AG08396 (cell line): ENCODE results near the gene CCDC148.

Experiments
- DNase-seq: peaks from one replicate; pipeline ENCODE4 v3.0.0; 2012; ENCODE audit warnings: low spot score, mixed read lengths

The CCDC148 gene

DNA sequence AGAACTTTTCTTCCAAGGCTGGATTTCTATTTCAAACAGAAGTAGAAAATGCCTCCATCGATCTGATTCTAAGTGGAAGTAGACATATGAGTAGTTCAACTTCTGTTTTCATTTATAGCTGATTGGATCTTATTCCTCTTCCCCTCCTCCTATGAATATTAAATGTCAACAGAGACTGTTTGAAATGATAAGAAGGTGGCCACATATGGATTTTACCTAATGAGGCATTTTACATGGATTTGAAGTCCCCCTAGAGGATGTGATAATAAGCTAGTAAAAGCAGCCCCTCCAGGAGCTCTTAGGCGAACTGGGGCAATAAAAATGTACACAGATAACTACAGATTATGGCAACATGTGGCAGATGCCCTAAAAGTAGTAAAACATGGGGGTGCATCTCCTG is 283.8 kb downstream of the CCDC148 start:
- no peak for DNase-seq

DNA sequence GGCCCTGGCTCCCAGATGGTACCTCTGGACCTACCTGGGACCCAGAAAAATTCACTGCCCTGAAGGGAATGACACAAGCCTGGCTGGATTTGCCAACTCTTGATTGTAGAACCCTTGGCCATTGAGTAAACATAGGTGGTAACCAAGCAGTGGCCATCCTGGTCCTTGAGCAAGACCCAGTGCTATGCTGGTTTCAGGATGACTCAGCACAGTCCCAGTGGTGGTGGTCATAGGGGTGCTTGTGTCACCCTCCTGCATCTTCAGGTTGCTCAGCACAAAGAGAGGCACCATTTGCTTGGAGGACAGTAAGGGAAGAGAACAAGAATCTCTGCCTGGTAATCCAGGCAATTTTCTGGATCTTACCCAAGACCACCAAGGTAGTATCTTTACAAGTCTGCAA is 302.0 kb downstream of the CCDC148 start:
- no peak for DNase-seq

- no peak for DNase-seq
Measured at GRCh38 chr2:158153270-158154015, 303.1 kb downstream of the CCDC148 start.

- no peak for DNase-seq
Measured at GRCh38 chr2:158144914-158145625, 311.5 kb downstream of the CCDC148 start.

GRCh38 chr2:158143703-158144360 is 312.7 kb downstream of the CCDC148 start:
- no peak for DNase-seq

- DNase-seq = no peak
Measured at GRCh38 chr2:158142568-158143332, 313.8 kb downstream of the CCDC148 start.

GRCh38 chr2:158142165-158142564 is 314.4 kb downstream of the CCDC148 start:
- no peak for DNase-seq

- DNase-seq = no peak
Measured at GRCh38 chr2:158140201-158140600, 316.4 kb downstream of the CCDC148 start.

DNA sequence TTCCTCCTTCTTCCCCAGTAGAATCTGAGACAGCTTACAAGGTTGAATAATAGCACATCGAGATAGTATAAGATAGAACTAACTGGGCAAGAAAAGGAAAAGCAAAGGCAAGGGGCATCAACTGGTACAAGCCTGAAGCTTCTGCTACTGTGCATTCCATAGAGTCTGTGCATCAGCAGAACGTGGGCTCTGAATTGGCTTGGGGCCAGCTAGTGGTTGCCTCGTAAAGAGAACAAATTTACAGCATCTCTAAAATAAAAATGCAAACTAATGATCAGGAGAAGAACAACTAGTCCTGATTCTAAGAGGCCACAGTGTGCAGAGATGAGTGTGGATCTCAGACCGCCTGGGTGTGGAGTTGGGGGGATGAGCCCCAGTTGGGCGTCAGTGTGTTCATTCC is 318.3 kb downstream of the CCDC148 start:
- no peak for DNase-seq

- DNase-seq = no peak
Measured at GRCh38 chr2:158135096-158135495, 321.5 kb downstream of the CCDC148 start.

GRCh38 chr2:158134655-158135054 is 321.9 kb downstream of the CCDC148 start:
- no peak for DNase-seq

GRCh38 chr2:158134055-158134454 is 322.5 kb downstream of the CCDC148 start:
- no peak for DNase-seq

DNA sequence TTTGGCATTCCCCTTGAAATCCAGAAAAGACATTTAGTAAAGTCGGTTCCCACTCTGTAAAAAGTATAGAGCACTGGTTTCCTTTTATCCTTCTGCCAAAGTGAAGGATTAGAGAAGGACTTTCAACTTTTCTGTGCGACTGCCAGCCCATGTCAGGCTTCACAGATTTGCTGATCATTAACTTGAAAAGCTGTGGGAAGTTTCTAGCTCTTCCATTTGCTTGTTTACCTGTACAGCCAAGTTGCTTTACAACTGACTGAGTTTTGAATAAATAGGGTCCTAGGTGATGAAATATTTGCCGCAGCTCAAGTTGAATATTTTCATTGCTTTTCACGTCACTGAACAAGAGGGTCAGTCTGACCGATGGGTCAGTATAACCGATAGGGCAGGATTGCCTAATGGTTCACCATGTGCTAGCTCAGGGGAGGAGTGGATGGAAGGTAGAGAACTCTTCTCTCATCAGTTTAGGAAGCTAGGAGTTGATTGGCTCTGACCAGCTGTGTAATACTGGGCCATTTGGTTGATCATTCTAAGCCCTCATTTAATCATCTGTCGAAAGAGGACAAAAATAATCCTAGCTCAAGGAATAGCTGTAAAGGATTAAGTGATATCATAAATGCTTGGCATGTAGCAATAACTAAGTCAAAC is 324.5 kb downstream of the CCDC148 start:
- no peak for DNase-seq

DNA sequence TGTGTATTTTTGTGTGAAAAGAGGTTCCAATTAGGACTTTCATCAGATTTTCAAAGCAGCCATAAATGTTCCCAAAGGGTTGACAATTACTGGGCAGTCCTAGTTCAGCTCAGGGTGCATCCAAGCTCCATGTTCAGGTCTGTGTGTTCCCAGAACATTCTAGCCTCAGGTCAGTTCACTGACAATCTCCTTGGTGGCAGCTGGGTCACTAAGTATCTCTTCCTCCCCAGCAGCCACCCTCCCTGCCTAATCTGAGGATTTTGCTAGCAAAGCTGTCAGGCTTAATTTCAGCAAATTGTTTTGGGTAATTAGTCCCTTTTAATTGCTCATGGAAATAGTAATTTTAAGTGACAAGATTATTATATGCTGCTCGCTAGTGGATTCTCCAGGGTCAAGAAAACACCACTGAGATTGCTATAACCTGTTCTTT is 325.1 kb downstream of the CCDC148 start:
- DNase-seq = no peak

GRCh38 chr2:158130832-158131473 is 325.6 kb downstream of the CCDC148 start:
- DNase-seq = no peak

GRCh38 chr2:158129037-158129436 is 327.5 kb downstream of the CCDC148 start:
- no peak for DNase-seq

DNA sequence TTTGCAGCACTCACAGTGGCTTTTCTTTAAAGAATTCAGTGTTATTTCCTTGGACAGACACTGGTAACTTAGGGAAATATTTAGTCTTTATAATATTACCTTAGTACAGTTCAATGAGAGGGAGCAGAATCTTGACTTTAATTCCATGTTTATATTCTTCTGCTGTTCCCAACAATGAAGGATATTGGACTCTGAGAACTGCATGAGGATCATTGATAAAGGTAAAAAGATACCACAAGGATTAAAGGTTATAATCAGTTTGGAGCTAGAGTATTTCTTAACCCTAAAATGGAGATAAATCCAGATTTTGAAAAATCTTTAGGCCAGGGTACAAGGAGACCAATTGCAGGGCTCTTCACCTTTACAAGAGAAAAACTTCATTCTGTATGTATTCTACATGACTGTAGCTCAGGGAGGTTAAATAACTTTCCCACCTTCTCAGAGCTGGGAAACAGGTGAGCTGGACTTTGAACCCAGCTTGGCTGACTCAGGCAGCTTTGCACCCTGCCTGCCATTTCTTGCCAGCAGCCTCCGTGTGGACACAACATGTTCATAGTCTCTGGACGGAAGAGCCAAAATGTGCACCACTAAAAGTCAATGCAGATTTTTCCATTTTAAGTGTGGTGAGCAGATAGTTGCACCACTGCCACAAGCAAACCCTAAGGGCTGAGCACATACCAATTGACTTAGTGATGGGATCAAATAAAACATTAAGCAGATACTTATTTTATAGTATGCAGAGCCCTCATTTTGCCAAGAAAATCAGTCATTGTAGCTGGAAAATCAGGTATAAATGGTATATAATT is 328.2 kb downstream of the CCDC148 start:
- DNase-seq = no peak

DNA sequence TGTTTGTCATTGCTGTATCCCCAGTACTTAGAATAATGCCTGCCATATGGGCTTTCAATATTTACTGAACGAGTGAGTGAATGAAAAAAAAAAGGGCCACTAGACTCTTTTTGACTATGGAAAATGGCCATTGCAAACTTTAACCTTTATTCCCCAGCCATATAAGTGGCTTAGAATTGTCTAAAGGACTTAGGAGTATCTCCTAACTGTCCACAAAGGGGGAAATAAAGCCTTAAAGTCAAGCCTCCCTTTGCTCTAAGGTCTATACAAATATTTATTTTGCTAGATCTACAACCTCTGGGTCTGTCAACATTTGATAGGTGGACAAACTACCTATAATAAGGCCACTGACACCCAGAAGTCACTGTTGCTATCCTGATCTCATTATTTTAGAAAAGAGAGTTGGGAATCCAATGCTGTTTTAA is 329.2 kb downstream of the CCDC148 start:
- DNase-seq = no peak

DNA sequence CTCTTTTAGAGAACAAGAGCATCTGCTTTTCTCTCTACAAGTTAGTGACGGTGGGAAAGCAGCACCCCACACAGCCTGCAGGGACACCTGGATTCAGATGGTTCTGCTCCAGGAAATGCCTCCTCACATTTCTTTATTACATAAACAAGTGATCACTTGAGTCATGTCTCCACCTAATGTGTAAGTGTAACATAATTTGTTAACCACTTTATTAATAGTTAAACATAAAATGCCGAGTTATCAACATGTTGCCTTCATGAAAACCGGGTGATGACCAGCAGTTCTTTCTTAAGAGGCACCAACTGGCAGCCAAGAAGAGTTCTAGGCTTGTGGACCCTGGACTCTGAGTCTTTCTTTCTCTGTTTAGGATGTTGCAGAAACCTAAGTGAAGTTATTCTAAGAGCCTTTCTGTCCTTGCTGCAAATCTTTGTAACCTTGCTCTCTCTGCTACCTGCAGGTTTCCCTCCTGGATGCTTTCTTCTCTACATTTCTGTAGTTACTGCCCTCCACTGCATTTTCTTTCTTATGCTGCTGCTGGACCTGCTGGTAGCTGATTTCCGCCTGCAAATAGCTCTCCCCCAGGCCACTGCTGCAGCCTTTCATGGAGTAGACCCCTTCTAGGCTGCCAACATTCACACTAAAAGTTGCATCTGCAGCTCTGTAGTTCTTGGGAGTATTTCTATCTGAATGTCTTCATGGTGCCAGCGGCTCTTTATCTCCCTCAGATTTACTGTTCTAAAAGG is 330.6 kb downstream of the CCDC148 start:
- no peak for DNase-seq

GRCh38 chr2:158124896-158125295 is 331.7 kb downstream of the CCDC148 start:
- DNase-seq = no peak
